COR-L47 (cell line): ENCODE measurements around the gene IL1RAPL2.
"Not testable (repeated sequence)": the region's sequence is repeated elsewhere in the genome, so short reads cannot be mapped to it uniquely, and the experiment has no call there.

Experiments
- DNase-seq: peaks from one replicate; lab custom pipeline; 2025; lab: John Stamatoyannopoulos, UW

The IL1RAPL2 gene

DNA sequence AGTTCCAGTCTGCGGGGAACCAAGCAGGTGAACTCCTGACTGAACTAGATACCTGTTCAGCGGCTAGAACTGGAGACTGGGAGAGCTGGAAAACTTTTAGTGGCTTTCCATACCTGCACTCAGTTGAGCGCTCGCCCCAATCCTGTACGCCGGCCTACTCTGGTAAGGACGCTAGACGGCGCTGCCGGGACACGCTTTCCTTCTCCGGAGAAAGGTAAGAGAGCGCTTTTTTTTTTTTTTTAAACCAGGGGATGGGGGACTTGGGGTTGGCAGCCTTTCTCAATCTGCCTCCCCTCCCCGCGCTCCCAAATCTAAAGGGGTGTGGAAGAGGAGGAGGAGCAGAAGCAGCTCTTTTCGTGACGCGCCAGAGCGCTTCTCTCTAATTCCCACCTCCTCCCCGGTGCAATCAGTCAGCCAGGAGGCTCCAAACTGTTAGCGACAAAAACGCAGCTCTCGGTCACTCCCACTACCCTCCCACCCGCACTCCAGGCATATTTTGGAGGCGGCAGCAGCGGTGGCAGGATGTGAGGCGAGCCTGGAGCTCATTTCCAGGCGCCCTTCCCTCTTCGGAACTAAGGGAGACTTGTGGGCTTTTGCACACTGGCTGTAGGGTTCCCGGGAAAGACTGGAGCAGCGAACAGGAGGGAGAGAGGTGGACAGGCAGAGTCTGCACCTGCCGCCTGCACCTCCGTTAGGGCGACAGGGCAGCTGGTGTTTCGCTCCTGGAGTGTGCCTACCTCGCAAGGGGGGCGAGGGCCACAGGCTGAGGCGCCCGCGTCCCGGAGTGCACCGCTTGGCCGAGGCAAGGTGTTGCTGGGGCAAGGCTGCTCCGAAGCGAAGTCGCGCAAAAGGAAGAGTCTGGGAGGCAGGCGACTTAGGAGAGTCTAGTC is at the start of gene IL1RAPL2:
TSS of gene IL1RAPL2 (plus strand) at position 409 of the 890 bp plus-strand sequence.
- DNase-seq, result peak; percentile 0

DNA sequence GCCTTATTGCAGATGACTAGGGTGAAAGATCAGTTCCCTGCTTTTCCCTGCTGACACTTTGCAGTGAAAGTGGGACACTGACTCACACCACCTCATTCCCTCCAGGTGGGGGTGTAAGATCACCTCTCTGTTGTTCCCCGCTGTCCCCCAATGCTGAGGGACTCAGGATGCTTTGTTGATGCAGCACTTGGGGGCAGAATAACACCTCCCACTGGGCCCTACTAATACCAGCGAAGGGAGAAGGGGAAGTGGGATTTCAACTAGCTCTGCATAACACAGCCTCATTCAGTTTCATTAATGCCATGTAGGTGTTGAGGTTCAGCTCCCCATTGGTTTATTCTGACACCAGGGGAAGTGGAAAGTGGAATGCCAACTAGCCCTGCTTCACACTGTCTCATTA is 43.6 kb upstream of the IL1RAPL2 start:
- DNase-seq, result no peak

DNA sequence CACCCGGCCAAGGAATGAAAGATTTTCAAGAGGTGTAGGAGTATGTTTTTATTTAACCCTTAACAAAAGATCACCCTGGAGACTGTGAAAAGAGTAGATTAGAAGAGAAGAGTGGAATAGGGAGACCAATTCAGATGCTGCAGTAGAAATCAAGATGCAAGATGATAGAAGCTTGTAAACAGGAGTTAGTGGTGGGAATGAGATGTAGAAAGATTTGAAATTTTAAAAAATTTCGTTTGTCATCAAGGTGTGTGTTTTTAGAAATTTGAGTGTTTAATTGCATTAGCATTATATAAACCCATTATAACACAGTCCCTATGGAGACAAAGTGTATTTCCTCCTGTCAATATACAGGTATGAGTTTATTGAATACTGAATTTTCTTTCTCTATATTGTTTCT is 42.1 kb upstream of the IL1RAPL2 start:
- no peak for DNase-seq

DNA sequence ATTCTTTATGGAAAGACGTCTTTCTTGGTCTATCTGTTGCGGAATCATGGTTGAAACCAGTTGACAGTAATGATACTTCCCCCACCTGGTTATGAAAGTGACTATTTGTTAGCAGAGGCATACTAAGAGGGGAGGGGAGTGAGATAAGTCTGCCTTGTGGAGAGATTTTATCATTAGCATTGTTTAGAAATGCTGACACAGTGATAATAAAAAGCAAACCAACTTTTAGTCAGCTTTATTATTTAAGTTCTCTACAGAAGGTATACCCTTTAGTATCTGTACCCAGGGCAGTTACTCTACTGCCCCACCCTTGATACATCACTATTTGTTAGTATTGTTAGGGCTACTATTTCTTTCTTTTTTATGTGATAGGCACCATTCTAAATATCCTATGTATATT is 26.9 kb upstream of the IL1RAPL2 start:
- DNase-seq, result no peak

DNA sequence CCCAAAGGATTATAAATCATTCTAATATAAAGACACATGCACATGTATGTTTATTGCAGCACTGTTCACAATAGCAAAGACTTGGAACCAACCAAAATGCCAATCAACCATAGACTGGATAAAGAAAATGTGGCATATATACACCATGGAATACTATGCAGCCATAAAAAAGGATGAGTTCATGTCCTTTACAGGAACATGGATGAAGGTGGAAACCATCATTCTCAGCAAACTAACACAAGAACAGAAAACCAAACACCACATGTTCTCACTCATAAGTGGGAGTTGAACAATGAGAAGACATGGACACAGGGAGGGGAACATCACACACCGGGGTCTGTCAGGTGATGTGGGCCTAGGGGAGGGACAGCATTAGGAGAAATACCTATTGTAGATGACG is 23.6 kb upstream of the IL1RAPL2 start:
- DNase-seq, result not testable (repeated sequence)

- no peak for DNase-seq
Measured at GRCh38 chrX:104564335-104564734, 1.7 kb upstream of the IL1RAPL2 start.

GRCh38 chrX:104564921-104565703 is 887 bp upstream of the IL1RAPL2 start:
- DNase-seq, result no peak

GRCh38 chrX:104566681-104567501 is 892 bp downstream of the IL1RAPL2 start:
- DNase-seq, result no peak

- DNase-seq, result no peak
Measured at GRCh38 chrX:104567506-104567905, 1.5 kb downstream of the IL1RAPL2 start.

DNA sequence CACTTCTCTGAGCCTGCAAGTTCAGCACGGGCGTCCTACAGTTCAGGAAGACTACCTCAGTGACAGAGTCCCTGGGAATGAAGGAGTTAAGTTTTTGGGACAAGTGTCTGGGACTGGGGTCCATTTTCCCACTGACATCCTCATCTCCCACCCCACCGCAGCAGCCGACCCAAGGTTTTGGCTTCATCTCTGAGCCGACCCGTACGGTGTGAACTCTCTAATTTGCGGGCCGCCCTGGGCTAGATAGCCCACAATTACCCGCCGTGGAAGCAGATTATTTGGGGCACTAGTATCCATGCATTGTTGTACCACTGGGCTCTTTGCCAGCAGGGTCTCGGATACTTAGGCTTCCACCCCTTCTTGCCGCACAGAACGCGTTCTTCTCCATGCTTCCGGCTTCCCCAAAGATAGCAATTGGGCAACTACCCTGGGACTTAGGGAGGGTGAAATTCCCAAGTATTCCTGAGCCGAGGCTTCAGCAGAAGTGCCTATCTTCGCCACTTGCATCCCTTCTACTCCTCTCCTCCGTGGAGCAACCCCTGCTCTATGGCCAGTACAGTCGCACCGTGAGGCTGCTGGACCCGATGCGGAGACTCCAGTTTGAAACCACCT is 2.4 kb downstream of the IL1RAPL2 start:
- DNase-seq, result no peak

DNA sequence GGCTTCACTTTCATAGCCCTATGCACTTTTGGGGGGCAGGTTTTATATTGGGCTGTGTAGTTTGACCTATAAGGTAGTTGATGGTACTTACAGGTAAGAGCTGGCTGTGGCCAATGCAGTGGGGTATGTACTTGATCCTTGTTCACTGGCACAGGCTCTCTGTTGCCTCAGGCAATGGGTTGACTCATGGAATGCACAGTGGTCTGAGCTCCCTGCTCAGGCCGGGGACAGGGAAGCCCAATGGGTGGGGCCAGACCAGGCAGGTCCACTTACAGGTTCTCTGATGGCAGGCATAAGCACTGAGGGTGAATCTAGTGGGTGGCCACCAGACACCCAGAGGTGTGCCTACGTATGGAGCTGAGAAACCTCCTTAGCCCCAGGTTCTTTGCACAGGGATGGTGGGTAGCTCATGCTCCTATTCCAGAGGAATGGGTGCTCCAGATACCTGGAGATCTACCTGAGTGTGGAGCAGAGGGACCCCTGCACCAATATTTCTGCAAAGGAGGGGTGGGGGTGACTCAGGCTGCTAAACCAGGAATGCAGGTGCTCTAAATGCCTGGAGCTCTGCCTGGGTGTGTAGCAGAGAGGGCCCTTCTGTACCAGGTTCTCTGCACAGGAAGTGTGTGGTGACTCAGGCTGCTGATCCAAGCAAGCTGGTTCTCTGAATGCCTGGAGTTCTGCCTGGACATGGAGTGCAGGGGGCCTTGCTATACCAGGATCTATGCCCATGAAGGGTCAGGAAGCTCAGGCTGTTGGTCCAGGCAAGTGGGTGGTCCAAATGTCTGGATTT is 52.3 kb downstream of the IL1RAPL2 start:
- no peak for DNase-seq

DNA sequence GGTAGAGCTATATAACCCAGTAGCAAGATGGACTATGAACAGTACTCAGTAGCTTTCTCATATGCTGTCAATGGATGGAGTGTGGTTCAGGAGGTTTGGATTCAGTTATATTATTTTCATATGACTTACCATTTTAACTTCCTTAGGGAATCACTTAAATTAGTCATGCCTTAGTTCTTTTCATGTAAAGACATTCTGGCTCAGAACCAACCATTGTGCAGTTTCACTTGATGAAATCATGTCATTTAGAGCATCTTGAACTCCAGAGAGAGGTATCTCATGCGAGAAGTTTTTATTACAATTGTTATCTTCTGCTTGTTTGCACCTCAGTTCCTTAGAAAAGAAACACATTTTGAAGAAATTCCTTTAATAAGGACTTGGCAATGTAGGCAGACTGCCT is 55.8 kb downstream of the IL1RAPL2 start:
- no peak for DNase-seq

DNA sequence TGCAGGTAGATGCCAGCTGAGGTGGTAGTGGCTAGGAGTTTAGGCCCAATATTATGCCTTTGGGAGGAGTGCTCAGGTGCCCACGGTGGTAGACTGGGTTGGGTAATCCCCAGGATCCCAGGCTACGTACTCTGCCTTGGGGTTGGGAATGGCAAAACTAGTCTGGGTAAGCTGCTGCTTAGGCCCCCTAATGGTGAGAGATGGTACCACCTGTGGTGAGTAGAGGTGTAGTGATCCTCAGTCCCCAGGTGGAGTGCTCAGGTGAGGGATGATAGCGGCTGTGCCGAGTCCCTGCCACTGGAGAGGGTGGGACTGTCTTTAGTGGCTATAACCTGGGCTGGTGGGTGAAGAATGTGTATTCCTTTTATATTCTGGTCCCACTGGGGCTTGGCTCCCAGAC is 75.2 kb downstream of the IL1RAPL2 start:
- no peak for DNase-seq

DNA sequence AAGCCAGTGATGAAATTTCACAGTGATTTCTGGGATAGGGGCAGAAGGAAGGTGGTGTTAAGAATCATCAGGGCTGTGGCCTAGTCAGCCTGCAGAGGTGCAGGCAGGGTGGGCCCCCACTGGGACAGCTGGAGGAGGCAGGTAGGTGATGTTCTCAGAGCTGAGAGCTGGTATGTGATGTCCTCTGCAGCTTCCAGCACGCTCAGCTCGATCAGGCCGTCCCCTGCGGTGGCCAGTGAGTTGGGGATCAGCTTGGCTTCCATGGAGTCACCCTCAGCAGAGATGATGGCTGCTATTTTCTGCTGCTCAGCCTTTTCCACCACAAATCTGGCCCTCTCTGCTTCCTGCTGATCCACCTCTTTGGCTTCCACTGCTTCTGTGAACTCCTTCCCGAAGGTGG is 81.1 kb downstream of the IL1RAPL2 start:
- no peak for DNase-seq

GRCh38 chrX:104659005-104659744 is 93.2 kb downstream of the IL1RAPL2 start:
- no peak for DNase-seq

DNA sequence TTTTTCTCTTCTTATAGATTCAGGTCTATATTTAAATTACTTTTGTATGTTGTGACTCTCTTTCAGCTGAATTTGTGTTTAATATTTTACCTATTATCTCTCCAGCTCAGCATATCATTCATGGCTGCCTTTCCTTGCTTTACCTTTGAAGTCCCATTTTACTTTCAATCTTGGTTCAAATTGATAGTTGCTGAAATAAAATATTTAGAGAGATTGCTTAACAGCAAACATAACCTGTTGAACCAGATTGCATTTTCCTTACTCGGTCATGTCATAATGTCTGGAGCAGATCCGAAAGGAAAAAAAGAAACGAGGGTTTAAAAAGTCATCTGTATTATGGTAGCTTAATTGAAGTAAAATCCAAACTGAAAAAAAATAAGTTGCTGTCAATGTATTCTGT is 94.1 kb downstream of the IL1RAPL2 start:
- no peak for DNase-seq

DNA sequence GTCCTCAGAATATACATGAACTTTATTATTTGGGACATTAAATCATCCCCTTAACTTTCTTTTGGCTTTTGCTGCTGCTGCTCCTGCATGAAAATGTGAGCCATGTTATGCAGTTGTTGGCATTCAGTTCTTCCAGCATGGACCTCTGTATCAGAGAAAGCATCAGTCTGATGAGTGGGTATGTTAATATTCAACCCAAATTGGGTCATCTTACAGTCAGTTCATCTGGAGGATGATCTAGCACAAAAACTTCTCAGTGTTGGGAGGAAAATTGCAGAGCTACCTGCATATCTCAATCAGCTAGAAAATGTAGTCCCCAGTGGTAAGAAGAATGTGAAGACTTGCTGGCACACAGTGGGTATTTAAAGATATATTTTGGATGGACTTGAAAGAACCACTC is 96.7 kb downstream of the IL1RAPL2 start:
- no peak for DNase-seq

GRCh38 chrX:104665691-104666090 is 99.7 kb downstream of the IL1RAPL2 start:
- no peak for DNase-seq

DNA sequence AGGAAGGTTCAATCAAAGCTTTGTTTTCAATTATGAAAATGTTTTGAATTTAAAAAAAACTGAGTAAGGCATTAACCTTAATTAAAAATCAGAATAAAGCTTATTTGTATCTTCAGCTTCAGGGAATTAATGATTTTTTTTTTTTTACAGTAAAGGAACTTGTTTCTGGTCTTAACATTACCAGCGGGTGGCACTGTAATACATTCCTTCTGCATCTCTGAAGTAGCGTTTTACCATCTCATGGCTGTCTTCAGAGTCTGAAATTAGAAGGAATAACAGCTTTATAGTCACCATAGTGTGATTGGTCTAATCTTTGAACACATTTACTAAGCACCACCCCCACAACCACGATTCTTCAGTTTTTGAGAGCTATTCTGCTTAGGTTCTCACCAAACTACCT is 102.6 kb downstream of the IL1RAPL2 start:
- no peak for DNase-seq

- no peak for DNase-seq
Measured at GRCh38 chrX:104669063-104669462, 103.1 kb downstream of the IL1RAPL2 start.
